ENCODE measurements around the gene BRD8.

Gene BRD8

GRCh38 chr5:138141734-138142133 lies 36.7 kb downstream of the BRD8 start:
- no peaks in the 10 kb centered on the region for H3K9me3 ChIP-seq
- no peak overlapping the region for H3K4me3 ChIP-seq (ENCODE audit: low read depth in 1 of 2, low read length in 1 of 2)
- H3K27ac ChIP-seq, result no peak overlapping the region
- no peak for TF ChIP-seq CTCF (IDR thresholded peaks at IDR 0.05)
- H3K27me3 ChIP-seq, result peaks cover 57% of the 10 kb centered on the region
- peaks cover 0 to 14% of the 10 kb centered on the region in 2 experiments for H3K4me1 ChIP-seq (ENCODE audit: control insufficient read depth in 1 of 2, insufficient read depth in 1 of 2, low read depth in 1 of 2, low read length in 1 of 2)
- no peaks in the 10 kb centered on the region for H3K36me3 ChIP-seq

GRCh38 chr5:138140268-138140667 lies 38.2 kb downstream of the BRD8 start:
- no peak for TF ChIP-seq CTCF (IDR thresholded peaks at IDR 0.05)
- no peak overlapping the region for H3K27ac ChIP-seq

GRCh38 chr5:138139781-138140090 lies 38.7 kb downstream of the BRD8 start:
- H3K27ac ChIP-seq, result no peak overlapping the region
- H3K9me3 ChIP-seq, result no peaks in the 10 kb centered on the region
- TF ChIP-seq CTCF (IDR thresholded peaks at IDR 0.05), result no peak
- H3K36me3 ChIP-seq, result no peaks in the 10 kb centered on the region
- no peak overlapping the region for H3K4me3 ChIP-seq (ENCODE audit: low read depth in 1 of 2, low read length in 1 of 2)
- H3K4me1 ChIP-seq (ENCODE audit: control insufficient read depth in 1 of 2, insufficient read depth in 1 of 2, low read depth in 1 of 2, low read length in 1 of 2), result peaks cover 0 to 14% of the 10 kb centered on the region in 2 experiments
- H3K27me3 ChIP-seq, result peaks cover 70% of the 10 kb centered on the region

More at GRCh38 chr5:138140268-138140667, 38.2 kb downstream of the BRD8 start:
- no peak overlapping the region for H3K4me3 ChIP-seq (ENCODE audit: low read depth in 1 of 2, low read length in 1 of 2)
- H3K27me3 ChIP-seq, result peaks cover 70% of the 10 kb centered on the region
- peaks cover 0 to 14% of the 10 kb centered on the region in 2 experiments for H3K4me1 ChIP-seq (ENCODE audit: control insufficient read depth in 1 of 2, insufficient read depth in 1 of 2, low read depth in 1 of 2, low read length in 1 of 2)
- H3K36me3 ChIP-seq, result no peaks in the 10 kb centered on the region
- H3K9me3 ChIP-seq, result no peaks in the 10 kb centered on the region

GRCh38 chr5:138138949-138139780 lies 39.3 kb downstream of the BRD8 start, which contains the start of gene NME5:
Gene NME5, minus strand, starts transcription at chr5:138139428. Its CDS starts 648 bp downstream, at chr5:138138780.
- peaks cover 0 to 14% of the 10 kb centered on the region in 2 experiments for H3K4me1 ChIP-seq (ENCODE audit: control insufficient read depth in 1 of 2, insufficient read depth in 1 of 2, low read depth in 1 of 2, low read length in 1 of 2)
- no peaks in the 10 kb centered on the region for H3K9me3 ChIP-seq
- no peak within 1 kb of the TSS for H3K4me3 ChIP-seq (ENCODE audit: low read depth in 1 of 2, low read length in 1 of 2)
- no peak for TF ChIP-seq CTCF (IDR thresholded peaks at IDR 0.05)
- no peaks in the 10 kb centered on the region for H3K36me3 ChIP-seq
- no peak within 1 kb of the TSS for H3K27ac ChIP-seq
- peaks cover 73% of the 10 kb centered on the region for H3K27me3 ChIP-seq

- Histone ChIP-seq H3K27me3 (peaks cover 67% of the 10 kb centered on the region), H3K4me3 (ENCODE audit: low read depth in 1 of 2, low read length in 1 of 2) (peak overlapping the region in 1 of 2 experiments; percentile 1), H3K4me1 (ENCODE audit: control insufficient read depth in 1 of 2, insufficient read depth in 1 of 2, low read depth in 1 of 2, low read length in 1 of 2) (no peaks in the 10 kb centered on the region), H3K27ac (no peak overlapping the region), H3K9me3 (no peaks in the 10 kb centered on the region), H3K36me3 (no peaks in the 10 kb centered on the region)
- no peak for TF ChIP-seq CTCF (IDR thresholded peaks at IDR 0.05)
These were observed 45.9 kb downstream of the BRD8 start for GRCh38 chr5:138132543-138132942.
